Measurements from ENCODE around the gene ZNF331.
A peak's percentile ranks its signal among the peaks of the same experiment; 100 is the strongest.
"Not testable (repeated sequence)": the region's sequence is repeated elsewhere in the genome, so short reads cannot be mapped to it uniquely, and the experiment has no call there.

The ZNF331 gene

GRCh38 chr19:53537521-53538377 is at the start of gene ZNF331:
Gene ZNF331 (plus strand): TSS chr19:53538145. CDS start chr19:53569377, 31,232 bp downstream.
- peak; percentile 83 for DNase-seq

GRCh38 chr19:53492153-53492552 is 45.8 kb upstream of the ZNF331 start:
- no peak for DNase-seq

- DNase-seq: not testable (repeated sequence)
Observed at GRCh38 chr19:53497311-53498023, 40.5 kb upstream of the ZNF331 start.

- DNase-seq: not testable (repeated sequence)
Observed at GRCh38 chr19:53498024-53498395, 39.9 kb upstream of the ZNF331 start.

- not testable (repeated sequence) for DNase-seq
Observed at GRCh38 chr19:53503151-53503550, 34.8 kb upstream of the ZNF331 start.

- DNase-seq: not testable (repeated sequence)
Observed at GRCh38 chr19:53503671-53504364, 34.1 kb upstream of the ZNF331 start.

- DNase-seq: not testable (repeated sequence)
Observed at GRCh38 chr19:53504365-53504703, 33.6 kb upstream of the ZNF331 start.

- no peak for DNase-seq
Observed at GRCh38 chr19:53504885-53505284, 33.1 kb upstream of the ZNF331 start.

GRCh38 chr19:53506728-53507127 is 31.2 kb upstream of the ZNF331 start:
- no peak for DNase-seq

GRCh38 chr19:53507523-53508442 is 30.2 kb upstream of the ZNF331 start:
- DNase-seq: no peak

GRCh38 chr19:53509443-53509842 is 28.5 kb upstream of the ZNF331 start:
- DNase-seq: no peak

GRCh38 chr19:53509845-53510244 is 28.1 kb upstream of the ZNF331 start:
- DNase-seq: no peak

- DNase-seq: no peak
Observed at GRCh38 chr19:53511357-53511756, 26.6 kb upstream of the ZNF331 start.

GRCh38 chr19:53511933-53512374 is 26.0 kb upstream of the ZNF331 start:
- DNase-seq: peak; percentile 69

- DNase-seq: not testable (repeated sequence)
Observed at GRCh38 chr19:53515047-53515446, 22.9 kb upstream of the ZNF331 start.

- no peak for DNase-seq
Observed at GRCh38 chr19:53517114-53517741, 20.7 kb upstream of the ZNF331 start.

GRCh38 chr19:53518121-53518520 is 19.8 kb upstream of the ZNF331 start:
- no peak for DNase-seq

GRCh38 chr19:53518716-53519115 is 19.2 kb upstream of the ZNF331 start:
- no peak for DNase-seq

- DNase-seq: no peak
Observed at GRCh38 chr19:53519446-53519845, 18.5 kb upstream of the ZNF331 start.

- DNase-seq: no peak
Observed at GRCh38 chr19:53520163-53520546, 17.8 kb upstream of the ZNF331 start.

GRCh38 chr19:53520547-53521372 is 17.2 kb upstream of the ZNF331 start:
- DNase-seq: peak; percentile 96

Data from RPMI8226 (cell line).